Natural killer cell (primary cell): ENCODE results near the gene DYNLT2B. TPM values are rescaled to one million over a fixed set of nuclear protein-coding genes. Genes with fewer than 3 reads are reported as not detected.

Source experiments
- ATAC-seq, 3 donors: fragments of 150-1000 bp in 2 of 3; fragments of 200-7000 bp in 1 of 3; cut with Tn5 transposase; 1 replicate in 1 of 3; 2 replicates in 2 of 3; pipeline ENCODE4 v1.10.0; 2021; ENCODE audit warnings: mild to moderate bottlenecking in 2 of 3, moderate library complexity in 2 of 3
- DNase-seq, 2 donors: peaks; one replicate each; pipeline versions ENCODE4 v3.0.0 to v3.0.0-alpha.2; 2013 to 2021; ENCODE audit warnings: mixed read lengths in 1 of 2
- H3K27ac ChIP-seq: one replicate; pipeline ENCODE4 v1.5.1; 2013; ENCODE audit warnings: mild to moderate bottlenecking, low read length
- H3K27me3 ChIP-seq: one replicate; pipeline ENCODE4 v1.6.1; 2013; ENCODE audit warnings: low read length; ENCODE audit not compliant: control insufficient read depth, insufficient read depth
- H3K36me3 ChIP-seq: one replicate; pipeline ENCODE4 v1.6.1; 2013; ENCODE audit warnings: low read length; ENCODE audit not compliant: control insufficient read depth, insufficient read depth
- H3K4me1 ChIP-seq: one replicate; pipeline ENCODE4 v1.6.1; 2013; ENCODE audit warnings: low read length; ENCODE audit not compliant: control insufficient read depth, insufficient read depth
- H3K4me3 ChIP-seq: one replicate; pipeline ENCODE4 v1.5.1; 2013; ENCODE audit warnings: low read length
- H3K9me3 ChIP-seq: one replicate; pipeline ENCODE4 v1.6.1; 2013; ENCODE audit warnings: low read length; ENCODE audit not compliant: control insufficient read depth, insufficient read depth
- H3K27ac Mint-ChIP-seq, 2 donors: one replicate each; pipeline ENCODE4 v1.8.0; 2022; ENCODE audit warnings: mild to moderate bottlenecking in 2 of 2, mixed read lengths in 2 of 2, moderate library complexity in 1 of 2
- H3K27me3 Mint-ChIP-seq, 2 donors: one replicate each; pipeline ENCODE4 v1.8.0; 2022; ENCODE audit warnings: low read depth in 2 of 2, mixed read lengths in 2 of 2
- H3K36me3 Mint-ChIP-seq: one replicate; pipeline ENCODE4 v1.8.0; 2022; ENCODE audit warnings: mixed read lengths
- H3K4me1 Mint-ChIP-seq, 2 donors: one replicate each; pipeline ENCODE4 v1.8.0; 2022; ENCODE audit warnings: mixed read lengths in 2 of 2
- H3K4me3 Mint-ChIP-seq: one replicate; pipeline ENCODE4 v1.8.0; 2022; ENCODE audit warnings: mild to moderate bottlenecking, moderate library complexity, mixed read lengths
- H3K9me3 Mint-ChIP-seq, 2 donors: one replicate each; pipeline ENCODE4 v1.8.0; 2022; ENCODE audit warnings: mixed read lengths in 2 of 2
- CTCF ChIP-seq: fragments of 200-600 bp; IDR thresholded peaks from one replicate; pipeline ENCODE4 v1.8.0; 2022; ENCODE audit warnings: antibody characterized with exemption
- WGBS: methylation state at CpG from one replicate; pipeline ENCODE4 v1.1.7; 2013; ENCODE audit warnings: missing lambda C conversion rate; ENCODE audit not compliant: insufficient coverage; 5-methylcytosine and 5-hydroxymethylcytosine counted together
- intact Hi-C: fragments of 100-400 bp; cut with micrococcal nuclease; formaldehyde crosslinking; loops from one replicate; pipeline ENCODE4 v1.14.2; 2022
- total RNA-seq, 4 donors: library from RNA; stranded (reverse); fragments of 120-200 nt in 1 of 4; gene quantifications; one replicate each; pipeline versions ENCODE4 v1.2.3 to v1.2.4, GENCODE V29; 2013 to 2022

The DYNLT2B gene
- total RNA-seq, 3 donors from 2014 or later (not counting 1 experiment from before 2014, with no cell fraction given) = 3.6 to 7.3 (median 5.4) TPM

GRCh38 chr3:196268284-196269163, 49.5 kb downstream of the DYNLT2B start:
- H3K4me3 Mint-ChIP-seq = no peak overlapping the region
- ATAC-seq = no peak
- H3K4me1 Mint-ChIP-seq = peaks cover 31 to 32% of the 10 kb centered on the region in 2 donors
- H3K36me3 Mint-ChIP-seq = peaks cover 5% of the 10 kb centered on the region
- no peaks in the 10 kb centered on the region for H3K27me3 Mint-ChIP-seq
- intact Hi-C loops = no loop called here
- WGBS = 78% methylated on average over 8 of the region's 9 CpGs
- no peak overlapping the region for H3K27ac ChIP-seq
- H3K4me1 ChIP-seq = peaks cover 13% of the 10 kb centered on the region
- no peak for TF ChIP-seq CTCF
- H3K36me3 ChIP-seq = peaks cover 40% of the 10 kb centered on the region
- no peak for DNase-seq
- no peaks in the 10 kb centered on the region for H3K9me3 Mint-ChIP-seq
- H3K27ac Mint-ChIP-seq = no peak overlapping the region
- no peaks in the 10 kb centered on the region for H3K9me3 ChIP-seq
- no peak overlapping the region for H3K4me3 ChIP-seq
- no peaks in the 10 kb centered on the region for H3K27me3 ChIP-seq

- H3K36me3 ChIP-seq = peaks cover 23% of the 10 kb centered on the region
Measured at GRCh38 chr3:196263819-196264218, 54.2 kb downstream of the DYNLT2B start.

GRCh38 chr3:196260784-196261183, 57.3 kb downstream of the DYNLT2B start:
- no peaks in the 10 kb centered on the region for H3K27me3 ChIP-seq
- Mint-ChIP-seq H3K27ac (no peak overlapping the region), H3K36me3 (peaks cover 10% of the 10 kb centered on the region), H3K9me3 (no peaks in the 10 kb centered on the region), H3K4me1 (peaks cover 16 to 22% of the 10 kb centered on the region in 2 donors), H3K4me3 (no peak overlapping the region), H3K27me3 (no peaks in the 10 kb centered on the region)
- TF ChIP-seq CTCF = no peak
- 95% methylated on average over 3 of the region's 4 CpGs for WGBS
- intact Hi-C loops = no loop called here
- peaks cover 19% of the 10 kb centered on the region for H3K36me3 ChIP-seq
- DNase-seq (no peak), ATAC-seq (no peak)
- H3K4me3 ChIP-seq = no peak overlapping the region
- no peaks in the 10 kb centered on the region for H3K4me1 ChIP-seq
- no peak overlapping the region for H3K27ac ChIP-seq
- H3K9me3 ChIP-seq = no peaks in the 10 kb centered on the region

More at GRCh38 chr3:196263819-196264218, 54.2 kb downstream of the DYNLT2B start:
- DNase-seq (no peak), ATAC-seq (no peak)
- no peaks in the 10 kb centered on the region for H3K9me3 Mint-ChIP-seq
- no peak for TF ChIP-seq CTCF
- H3K4me1 ChIP-seq = no peaks in the 10 kb centered on the region
- no peaks in the 10 kb centered on the region for H3K27me3 ChIP-seq
- H3K9me3 ChIP-seq = no peaks in the 10 kb centered on the region
- no peak overlapping the region for H3K4me3 Mint-ChIP-seq
- no peak overlapping the region for H3K4me3 ChIP-seq
- peaks cover 10% of the 10 kb centered on the region for H3K36me3 Mint-ChIP-seq
- no peaks in the 10 kb centered on the region for H3K27me3 Mint-ChIP-seq
- H3K27ac ChIP-seq = no peak overlapping the region
- peak overlapping the region; percentile 28 to 76 for H3K27ac Mint-ChIP-seq
- 98% methylated on average over 7 of the region's 7 CpGs for WGBS
- intact Hi-C loops = no loop called here
- peaks cover 12 to 22% of the 10 kb centered on the region in 2 donors for H3K4me1 Mint-ChIP-seq
